B cell (primary cell): ENCODE results near the gene TMPRSS9. TPM values are rescaled to one million over a fixed set of nuclear protein-coding genes. Genes with fewer than 3 reads are reported as not detected.
"Not testable (repeated sequence)": the region's sequence is repeated elsewhere in the genome, so short reads cannot be mapped to it uniquely, and the experiment has no call there.

Source experiments
- ATAC-seq: fragments of 200-7000 bp; cut with Tn5 transposase; one replicate; pipeline ENCODE4 v1.10.0; 2021; ENCODE audit warnings: low read depth, mild to moderate bottlenecking, moderate number of reproducible peaks, moderate library complexity
- CTCF ChIA-PET: fragments of 350-600 bp; sonication (Branson Sonifier 250); formaldehyde crosslinking; loops from one replicate; lab custom pipeline; 2021; ENCODE audit warnings: antibody characterized with exemption, inconsistent platforms; lab: Charles Lee
- POLR2A ChIA-PET: fragments of 350-600 bp; sonication (Branson Sonifier 250); formaldehyde crosslinking; loops from one replicate; lab custom pipeline; 2021; ENCODE audit warnings: antibody characterized with exemption; lab: Charles Lee
- DNase-seq: peaks from one replicate; pipeline ENCODE4 v3.0.0; 2013
- H2AFZ ChIP-seq: 2 replicates; pipeline ENCODE4 v1.6.1; 2012; ENCODE audit warnings: mild to moderate bottlenecking, low read depth, low read length; ENCODE audit not compliant: insufficient read depth, poor library complexity, severe bottlenecking
- H3K27ac ChIP-seq, 2 donors: 1 replicate in 1 of 2; 2 replicates in 1 of 2; pipeline ENCODE4 v1.5.1; 2012 to 2013; ENCODE audit warnings: low read length in 2 of 2, mild to moderate bottlenecking in 2 of 2, moderate library complexity in 1 of 2
- H3K27me3 ChIP-seq, 4 experiments: fragments of 200-600 bp in 1 of 4; sonication (generic) in 1 of 4; replicated peaks in 1 of 4; 1 replicate in 2 of 4; 2 replicates in 2 of 4; pipeline versions ENCODE4 v1.6.1 to v1.7.0; 2013 to 2016; ENCODE audit warnings: low read length in 3 of 4, mild to moderate bottlenecking in 2 of 4, mixed read lengths in 1 of 4, moderate library complexity in 1 of 4; ENCODE audit not compliant: insufficient read depth in 4 of 4, control insufficient read depth in 3 of 4; ENCODE audit errors: control extremely low read depth in 1 of 4
- H3K36me3 ChIP-seq, 2 experiments: replicated peaks in 1 of 2; 1 replicate in 1 of 2; 2 replicates in 1 of 2; pipeline versions ENCODE4 v1.6.1 to v1.7.1; 2013; ENCODE audit warnings: low read length in 1 of 2; ENCODE audit not compliant: insufficient read depth in 2 of 2, control insufficient read depth in 1 of 2; ENCODE audit errors: control extremely low read depth in 1 of 2, extremely low read depth in 1 of 2
- H3K4me1 ChIP-seq, 2 donors: fragments of 200-600 bp in 1 of 2; sonication (generic) in 1 of 2; 1 replicate in 1 of 2; 2 replicates in 1 of 2; pipeline versions ENCODE4 v1.5.1 to v1.6.1; 2013 to 2017; ENCODE audit warnings: low read length in 2 of 2; ENCODE audit not compliant: control insufficient read depth in 2 of 2, insufficient read depth in 2 of 2
- H3K4me2 ChIP-seq: replicated peaks from 2 replicates; pipeline ENCODE3; 2012; ENCODE audit warnings: mild to moderate bottlenecking, low read depth, low read length; ENCODE audit not compliant: poor library complexity, severe bottlenecking
- H3K4me3 ChIP-seq, 5 experiments: fragments of 200-600 bp in 1 of 5; sonication (generic) in 1 of 5; 1 replicate in 3 of 5; 2 replicates in 2 of 5; pipeline versions ENCODE4 v1.5.1 to v1.7.0; 2011 to 2016; ENCODE audit warnings: low read length in 4 of 5, mild to moderate bottlenecking in 4 of 5, low read depth in 2 of 5, control low read depth in 1 of 5, moderate library complexity in 1 of 5; ENCODE audit not compliant: insufficient read depth in 1 of 5; ENCODE audit errors: control extremely low read depth in 1 of 5, extremely low read depth in 1 of 5
- H3K79me2 ChIP-seq: fragments of 200-600 bp; sonication (generic); one replicate; pipeline ENCODE4 v1.6.0; 2016; ENCODE audit warnings: low read length; ENCODE audit not compliant: control insufficient read depth, insufficient read depth
- H3K9ac ChIP-seq: fragments of 200-600 bp; sonication (generic); 2 replicates; pipeline ENCODE4 v1.6.1; 2017; ENCODE audit warnings: mild to moderate bottlenecking, low read length, moderate library complexity
- H3K9me3 ChIP-seq, 3 donors: one replicate each; pipeline versions ENCODE4 v1.6.1 to v1.7.1; 2013; ENCODE audit warnings: low read length in 2 of 3; ENCODE audit not compliant: control insufficient read depth in 2 of 3, insufficient read depth in 1 of 3; ENCODE audit errors: control extremely low read depth in 1 of 3
- H4K20me1 ChIP-seq: 2 replicates; pipeline ENCODE4 v1.6.0; 2012; ENCODE audit warnings: mild to moderate bottlenecking, low read length; ENCODE audit not compliant: insufficient read depth, control insufficient read depth, poor library complexity, severe bottlenecking
- H3K27ac Mint-ChIP-seq: one replicate; pipeline ENCODE4 v1.8.0; 2021; ENCODE audit warnings: mixed read lengths
- H3K27me3 Mint-ChIP-seq: one replicate; pipeline ENCODE4 v1.8.0; 2021; ENCODE audit warnings: mixed read lengths
- H3K4me1 Mint-ChIP-seq: one replicate; pipeline ENCODE4 v1.8.0; 2021; ENCODE audit warnings: mixed read lengths
- H3K4me3 Mint-ChIP-seq: one replicate; pipeline ENCODE4 v1.8.0; 2021; ENCODE audit warnings: mixed read lengths
- H3K9me3 Mint-ChIP-seq: one replicate; pipeline ENCODE4 v1.8.0; 2022; ENCODE audit warnings: mixed read lengths; ENCODE audit not compliant: insufficient read depth
- CTCF ChIP-seq: fragments of 200-600 bp; IDR thresholded peaks from one replicate; pipeline ENCODE4 v1.8.0; 2022; ENCODE audit warnings: antibody characterized with exemption, mild to moderate bottlenecking
- EZH2 ChIP-seq: IDR thresholded peaks from 2 replicates; pipeline ENCODE4 v1.6.1; 2012; ENCODE audit warnings: borderline replicate concordance, low read depth, mild to moderate bottlenecking, moderate library complexity, low read length; ENCODE audit not compliant: insufficient read depth, poor library complexity, severe bottlenecking
- WGBS: methylation state at CpG from one replicate; pipeline ENCODE4 v1.1.5; 2013; ENCODE audit warnings: missing lambda C conversion rate; ENCODE audit not compliant: insufficient coverage; 5-methylcytosine and 5-hydroxymethylcytosine counted together
- intact Hi-C: fragments of 100-400 bp; cut with micrococcal nuclease; formaldehyde crosslinking; loops from one replicate; pipeline ENCODE4 v1.10.0; 2022
- polyA plus RNA-seq: library from polyadenylated mRNA; depleted of rRNA; stranded (reverse); fragments of >200 nt; gene quantifications from 2 replicates; pipeline ENCODE4 v1.2.3, GENCODE V29; 2012
- total RNA-seq, 2 donors: library from RNA; stranded (reverse); fragments of 120-200 nt in 1 of 2; gene quantifications; 1 replicate in 1 of 2; 2 replicates in 1 of 2; pipeline versions ENCODE4 v1.2.3 to v1.2.4, GENCODE V29; 2013 to 2022

The TMPRSS9 gene
- total and polyA plus RNA-seq, 2 donors (not counting 1 experiment from before 2014, with no cell fraction given): not detected

GRCh38 chr19:2469102-2469914 lies 109.2 kb downstream of the TMPRSS9 start:
- Histone ChIP-seq H3K4me3 (no peak overlapping the region), H3K4me2 (no peak overlapping the region), H3K27ac (no peak overlapping the region), H3K36me3 (no peaks in the 10 kb centered on the region), H3K79me2 (peaks cover 3% of the 10 kb centered on the region), H3K4me1 (peaks cover 0 to 6% of the 10 kb centered on the region in 2 donors), H3K9me3 (no peaks in the 10 kb centered on the region), H3K9ac (no peak overlapping the region), H4K20me1 (no peaks in the 10 kb centered on the region), H3K27me3 (no peaks in the 10 kb centered on the region), H2AFZ (peak overlapping the region; percentile 48)
- Mint-ChIP-seq H3K4me1 (peaks cover 6% of the 10 kb centered on the region), H3K4me3 (no peak overlapping the region), H3K9me3 (no peaks in the 10 kb centered on the region), H3K27me3 (no peaks in the 10 kb centered on the region), H3K27ac (no peak overlapping the region)
- 39% methylated on average over 21 of the region's 23 CpGs for WGBS
- intact Hi-C loops: no loop called here
- CTCF ChIA-PET: interaction anchor here (0.6 to 5.4 kb wide), 3 partner anchors 11 to 167 kb away, joined by 3 to 72 read pairs (median 53); no protein-coding TSS in a partner anchor
- POLR2A ChIA-PET: interaction anchor here (0.6 to 0.7 kb wide), 2 partner anchors 170 to 181 kb away, joined by 3 read pairs; no protein-coding TSS in a partner anchor
- no peak for DNase-seq
- no peak for ATAC-seq
- TF ChIP-seq CTCF (no peak), EZH2 (no peak)

GRCh38 chr19:2469915-2470200 lies 109.8 kb downstream of the TMPRSS9 start:
- DNase-seq, H3K9me3 ChIP-seq, H4K20me1 ChIP-seq, H3K4me3 Mint-ChIP-seq, H3K27ac Mint-ChIP-seq, H2AFZ ChIP-seq, H3K27me3 Mint-ChIP-seq, H3K4me2 ChIP-seq, H3K79me2 ChIP-seq, H3K4me3 ChIP-seq, H3K27me3 ChIP-seq, H3K9ac ChIP-seq, H3K4me1 Mint-ChIP-seq, H3K9me3 Mint-ChIP-seq, POLR2A ChIA-PET, ATAC-seq, H3K27ac ChIP-seq, H3K36me3 ChIP-seq: not testable (repeated sequence)
- CTCF ChIA-PET: interaction anchor here (5.4 kb wide), 2 partner anchors 141 to 166 kb away, joined by 53 to 72 read pairs; no protein-coding TSS in a partner anchor
- intact Hi-C loops: loop anchor here (10.0 kb wide), 3 partner anchors 195 to 315 kb away; partner anchors contain the start of genes AP3D1 and SLC39A3
- H3K4me1 ChIP-seq: peaks cover 1 to 10% of the 10 kb centered on the region in 2 donors
- WGBS: 87% methylated on average over 6 of the region's 8 CpGs
